Measurements from ENCODE around the gene ATG16L2. TPM values are rescaled to one million over a fixed set of nuclear protein-coding genes. Genes with fewer than 3 reads are reported as not detected.

ATG16L2 gene
- total and polyA plus RNA-seq, 4 donors = 4.7 to 17.8 (median 7.4) TPM

DNA sequence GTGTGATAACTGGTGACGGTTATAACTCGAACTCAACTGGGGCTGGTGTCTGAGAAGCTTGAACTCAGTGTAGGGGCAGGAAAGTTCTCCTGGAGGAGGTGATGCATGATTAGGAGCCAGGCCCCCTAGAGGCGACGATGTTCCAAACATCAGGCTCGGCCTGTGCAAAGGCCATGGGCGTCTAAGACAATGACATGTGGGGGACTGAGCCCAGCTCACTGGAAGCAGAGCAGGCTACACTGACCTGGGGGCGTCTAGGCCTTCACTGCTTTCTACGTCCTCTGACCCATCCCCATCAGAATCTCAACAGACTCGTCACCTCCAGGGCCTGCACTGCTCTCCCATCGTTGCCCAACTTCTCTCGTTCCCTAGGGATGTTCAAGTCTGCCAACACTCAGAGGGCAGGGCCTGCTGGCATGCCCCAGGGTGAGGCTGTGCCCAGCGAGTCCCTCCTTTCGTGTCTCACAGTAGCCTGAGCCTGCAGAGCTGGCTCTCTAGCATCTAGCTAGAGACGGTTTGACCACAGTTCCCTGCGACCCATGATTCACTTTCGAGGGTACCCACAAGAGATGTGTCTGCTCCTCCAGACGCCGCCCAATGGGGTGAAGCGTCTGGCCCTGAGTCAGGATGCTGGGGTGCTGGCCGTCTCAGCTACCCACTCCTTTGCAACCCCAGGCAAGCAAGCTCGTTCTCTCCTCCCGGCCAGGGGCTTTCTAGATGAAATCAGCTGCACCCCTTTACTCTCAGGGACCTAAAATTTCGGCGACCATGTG is 1.1 kb upstream of the ATG16L2 start:
- DNase-seq (ENCODE audit: low spot score) = no peak
- Histone ChIP-seq H3K4me3 (ENCODE audit: low read depth in 1 of 3, low read length in 3 of 3) (peak overlapping the region; percentile 70 to 74 (median 71)), H3K27ac (ENCODE audit: low read depth in 1 of 2, low read length in 2 of 2) (peak overlapping the region; percentile 89 to 95), H3K36me3 (ENCODE audit: control insufficient read depth in 4 of 4, insufficient read depth in 3 of 4, low read depth in 1 of 4, low read length in 3 of 4) (peaks cover 0 to 6% (median 0%) of the 10 kb centered on the region in 4 donors), H3K4me1 (ENCODE audit: control insufficient read depth in 4 of 4, insufficient read depth in 4 of 4, low read length in 3 of 4) (peaks cover 6 to 28% (median 21%) of the 10 kb centered on the region in 4 donors), H3K27me3 (ENCODE audit: control insufficient read depth in 4 of 4, insufficient read depth in 4 of 4, low read length in 3 of 4) (no peaks in the 10 kb centered on the region), H3K9ac (ENCODE audit: low read depth in 1 of 2, low read length in 2 of 2) (peak overlapping the region; percentile 24 to 61), H3K9me3 (ENCODE audit: control insufficient read depth in 4 of 4, low read length in 3 of 4) (no peaks in the 10 kb centered on the region)
- TF ChIP-seq, protein P1, sequence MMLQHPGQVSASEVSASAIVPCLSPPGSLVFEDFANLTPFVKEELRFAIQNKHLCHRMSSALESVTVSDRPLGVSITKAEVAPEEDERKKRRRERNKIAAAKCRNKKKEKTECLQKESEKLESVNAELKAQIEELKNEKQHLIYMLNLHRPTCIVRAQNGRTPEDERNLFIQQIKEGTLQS (IDR thresholded peaks at IDR 0.05) = no peak
- TF ChIP-seq, protein P2, sequence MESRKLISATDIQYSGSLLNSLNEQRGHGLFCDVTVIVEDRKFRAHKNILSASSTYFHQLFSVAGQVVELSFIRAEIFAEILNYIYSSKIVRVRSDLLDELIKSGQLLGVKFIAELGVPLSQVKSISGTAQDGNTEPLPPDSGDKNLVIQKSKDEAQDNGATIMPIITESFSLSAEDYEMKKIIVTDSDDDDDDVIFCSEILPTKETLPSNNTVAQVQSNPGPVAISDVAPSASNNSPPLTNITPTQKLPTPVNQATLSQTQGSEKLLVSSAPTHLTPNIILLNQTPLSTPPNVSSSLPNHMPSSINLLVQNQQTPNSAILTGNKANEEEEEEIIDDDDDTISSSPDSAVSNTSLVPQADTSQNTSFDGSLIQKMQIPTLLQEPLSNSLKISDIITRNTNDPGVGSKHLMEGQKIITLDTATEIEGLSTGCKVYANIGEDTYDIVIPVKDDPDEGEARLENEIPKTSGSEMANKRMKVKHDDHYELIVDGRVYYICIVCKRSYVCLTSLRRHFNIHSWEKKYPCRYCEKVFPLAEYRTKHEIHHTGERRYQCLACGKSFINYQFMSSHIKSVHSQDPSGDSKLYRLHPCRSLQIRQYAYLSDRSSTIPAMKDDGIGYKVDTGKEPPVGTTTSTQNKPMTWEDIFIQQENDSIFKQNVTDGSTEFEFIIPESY (IDR thresholded peaks at IDR 0.05) = no peak
- peak in 1 of 2 donors; percentile 39 for TF ChIP-seq RXRA (IDR thresholded peaks at IDR 0.05)
- TF ChIP-seq, protein P3, sequence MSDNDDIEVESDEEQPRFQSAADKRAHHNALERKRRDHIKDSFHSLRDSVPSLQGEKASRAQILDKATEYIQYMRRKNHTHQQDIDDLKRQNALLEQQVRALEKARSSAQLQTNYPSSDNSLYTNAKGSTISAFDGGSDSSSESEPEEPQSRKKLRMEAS (IDR thresholded peaks at IDR 0.05) = no peak
- peak in 1 of 2 donors; percentile 60 for TF ChIP-seq RAD21 (IDR thresholded peaks at IDR 0.05)
- TF ChIP-seq, protein P4, sequence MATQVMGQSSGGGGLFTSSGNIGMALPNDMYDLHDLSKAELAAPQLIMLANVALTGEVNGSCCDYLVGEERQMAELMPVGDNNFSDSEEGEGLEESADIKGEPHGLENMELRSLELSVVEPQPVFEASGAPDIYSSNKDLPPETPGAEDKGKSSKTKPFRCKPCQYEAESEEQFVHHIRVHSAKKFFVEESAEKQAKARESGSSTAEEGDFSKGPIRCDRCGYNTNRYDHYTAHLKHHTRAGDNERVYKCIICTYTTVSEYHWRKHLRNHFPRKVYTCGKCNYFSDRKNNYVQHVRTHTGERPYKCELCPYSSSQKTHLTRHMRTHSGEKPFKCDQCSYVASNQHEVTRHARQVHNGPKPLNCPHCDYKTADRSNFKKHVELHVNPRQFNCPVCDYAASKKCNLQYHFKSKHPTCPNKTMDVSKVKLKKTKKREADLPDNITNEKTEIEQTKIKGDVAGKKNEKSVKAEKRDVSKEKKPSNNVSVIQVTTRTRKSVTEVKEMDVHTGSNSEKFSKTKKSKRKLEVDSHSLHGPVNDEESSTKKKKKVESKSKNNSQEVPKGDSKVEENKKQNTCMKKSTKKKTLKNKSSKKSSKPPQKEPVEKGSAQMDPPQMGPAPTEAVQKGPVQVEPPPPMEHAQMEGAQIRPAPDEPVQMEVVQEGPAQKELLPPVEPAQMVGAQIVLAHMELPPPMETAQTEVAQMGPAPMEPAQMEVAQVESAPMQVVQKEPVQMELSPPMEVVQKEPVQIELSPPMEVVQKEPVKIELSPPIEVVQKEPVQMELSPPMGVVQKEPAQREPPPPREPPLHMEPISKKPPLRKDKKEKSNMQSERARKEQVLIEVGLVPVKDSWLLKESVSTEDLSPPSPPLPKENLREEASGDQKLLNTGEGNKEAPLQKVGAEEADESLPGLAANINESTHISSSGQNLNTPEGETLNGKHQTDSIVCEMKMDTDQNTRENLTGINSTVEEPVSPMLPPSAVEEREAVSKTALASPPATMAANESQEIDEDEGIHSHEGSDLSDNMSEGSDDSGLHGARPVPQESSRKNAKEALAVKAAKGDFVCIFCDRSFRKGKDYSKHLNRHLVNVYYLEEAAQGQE (IDR thresholded peaks at IDR 0.05) = no peak
- peak in 1 of 2 donors; percentile 9 for TF ChIP-seq HNF4A (conservative IDR thresholded peaks at IDR 0.05)
- no peak for TF ChIP-seq NR2F2 (IDR thresholded peaks at IDR 0.05)
- no peak for TF ChIP-seq FOXA2 (IDR thresholded peaks at IDR 0.05)
- TF ChIP-seq, protein P5, sequence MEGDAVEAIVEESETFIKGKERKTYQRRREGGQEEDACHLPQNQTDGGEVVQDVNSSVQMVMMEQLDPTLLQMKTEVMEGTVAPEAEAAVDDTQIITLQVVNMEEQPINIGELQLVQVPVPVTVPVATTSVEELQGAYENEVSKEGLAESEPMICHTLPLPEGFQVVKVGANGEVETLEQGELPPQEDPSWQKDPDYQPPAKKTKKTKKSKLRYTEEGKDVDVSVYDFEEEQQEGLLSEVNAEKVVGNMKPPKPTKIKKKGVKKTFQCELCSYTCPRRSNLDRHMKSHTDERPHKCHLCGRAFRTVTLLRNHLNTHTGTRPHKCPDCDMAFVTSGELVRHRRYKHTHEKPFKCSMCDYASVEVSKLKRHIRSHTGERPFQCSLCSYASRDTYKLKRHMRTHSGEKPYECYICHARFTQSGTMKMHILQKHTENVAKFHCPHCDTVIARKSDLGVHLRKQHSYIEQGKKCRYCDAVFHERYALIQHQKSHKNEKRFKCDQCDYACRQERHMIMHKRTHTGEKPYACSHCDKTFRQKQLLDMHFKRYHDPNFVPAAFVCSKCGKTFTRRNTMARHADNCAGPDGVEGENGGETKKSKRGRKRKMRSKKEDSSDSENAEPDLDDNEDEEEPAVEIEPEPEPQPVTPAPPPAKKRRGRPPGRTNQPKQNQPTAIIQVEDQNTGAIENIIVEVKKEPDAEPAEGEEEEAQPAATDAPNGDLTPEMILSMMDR (IDR thresholded peaks at IDR 0.05; ENCODE audit: low read depth, low read length, missing input control) = peak; percentile 26
- no peak for TF ChIP-seq FOXA1 (IDR thresholded peaks at IDR 0.05)
- TF ChIP-seq SP1 (IDR thresholded peaks at IDR 0.05) = no peak
- no peak for TF ChIP-seq TAF1 (conservative IDR thresholded peaks at IDR 0.05)
- TF ChIP-seq GABPA (IDR thresholded peaks at IDR 0.05 in 1 of 2, conservative IDR thresholded peaks at IDR 0.05 in 1 of 2) = no peak
- no peak for TF ChIP-seq YY1 (IDR thresholded peaks at IDR 0.05)
- no peak for TF ChIP-seq JUND (IDR thresholded peaks at IDR 0.05)
- no peak for TF ChIP-seq HNF4G (IDR thresholded peaks at IDR 0.05)
- TF ChIP-seq EGR1 (IDR thresholded peaks at IDR 0.05; ENCODE audit: low read depth in 2 of 2) = no peak
- WGBS = 33% methylated on average over 24 of the region's 24 CpGs

Data from liver (tissue), 9 donors.